ENCODE measurements around the gene TMEM178A.

The TMEM178A gene

DNA sequence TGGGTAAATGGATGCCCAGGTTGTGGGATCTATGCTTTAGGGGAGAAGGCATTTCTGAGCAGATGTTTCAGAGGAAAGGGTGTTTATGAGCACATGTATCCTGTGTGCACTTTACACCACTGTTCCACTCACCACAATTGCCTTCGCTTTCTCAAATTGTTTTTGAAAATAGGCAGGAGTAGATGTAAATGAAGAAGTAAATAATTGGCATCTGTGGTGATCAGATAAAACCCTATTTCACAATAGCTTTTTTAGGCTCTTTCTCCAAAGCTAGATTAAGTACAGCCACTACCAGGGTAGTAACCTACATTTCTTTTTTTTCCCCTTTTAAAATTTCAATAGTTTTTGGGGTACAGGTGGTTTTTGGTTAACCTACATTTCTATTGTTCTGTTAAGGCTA lies 40.6 kb downstream of the TMEM178A start:
- H3K4me1 ChIP-seq (ENCODE audit: control insufficient read depth in 1 of 2, insufficient read depth in 2 of 2, low read length in 2 of 2), result no peaks in the 10 kb centered on the region
- H3K4me3 ChIP-seq (ENCODE audit: low read depth in 1 of 2, low read length in 2 of 2), result no peak overlapping the region
- no peaks in the 10 kb centered on the region for H3K27me3 ChIP-seq (ENCODE audit: control insufficient read depth in 1 of 2, insufficient read depth in 2 of 2, low read length in 2 of 2)
- no peak overlapping the region for H3K9ac ChIP-seq (ENCODE audit: low read depth in 1 of 2, low read length in 2 of 2)
- H3K27ac ChIP-seq (ENCODE audit: low read depth, low read length), result no peak overlapping the region
- H3K9me3 ChIP-seq (ENCODE audit: control insufficient read depth in 1 of 2, low read length in 2 of 2), result no peaks in the 10 kb centered on the region
- no peaks in the 10 kb centered on the region for H3K36me3 ChIP-seq (ENCODE audit: control insufficient read depth in 1 of 2, insufficient read depth in 2 of 2, low read length in 2 of 2)

DNA sequence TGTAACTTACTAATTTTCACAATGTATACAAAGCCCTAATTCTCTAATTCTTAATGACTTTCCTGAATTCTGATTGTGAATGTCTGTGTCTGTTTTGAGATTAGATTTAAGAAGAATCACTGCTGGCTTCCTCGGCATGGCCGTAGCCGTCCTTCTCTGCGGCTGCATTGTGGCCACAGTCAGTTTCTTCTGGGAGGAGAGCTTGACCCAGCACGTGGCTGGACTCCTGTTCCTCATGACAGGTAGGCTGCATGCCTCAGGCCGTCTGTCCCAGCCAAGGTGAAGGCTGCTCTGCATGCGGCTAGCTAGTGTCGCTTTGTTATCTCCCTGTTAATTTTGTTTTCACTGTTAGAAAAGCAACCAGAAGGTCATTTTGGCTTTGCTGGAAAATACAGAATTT lies 41.2 kb downstream of the TMEM178A start:
- H3K4me3 ChIP-seq (ENCODE audit: low read depth in 1 of 2, low read length in 2 of 2), result no peak overlapping the region
- no peaks in the 10 kb centered on the region for H3K4me1 ChIP-seq (ENCODE audit: control insufficient read depth in 1 of 2, insufficient read depth in 2 of 2, low read length in 2 of 2)
- H3K9me3 ChIP-seq (ENCODE audit: control insufficient read depth in 1 of 2, low read length in 2 of 2), result no peaks in the 10 kb centered on the region
- H3K36me3 ChIP-seq (ENCODE audit: control insufficient read depth in 1 of 2, insufficient read depth in 2 of 2, low read length in 2 of 2), result no peaks in the 10 kb centered on the region
- H3K9ac ChIP-seq (ENCODE audit: low read depth in 1 of 2, low read length in 2 of 2), result no peak overlapping the region
- H3K27ac ChIP-seq (ENCODE audit: low read depth, low read length), result no peak overlapping the region
- no peaks in the 10 kb centered on the region for H3K27me3 ChIP-seq (ENCODE audit: control insufficient read depth in 1 of 2, insufficient read depth in 2 of 2, low read length in 2 of 2)

DNA sequence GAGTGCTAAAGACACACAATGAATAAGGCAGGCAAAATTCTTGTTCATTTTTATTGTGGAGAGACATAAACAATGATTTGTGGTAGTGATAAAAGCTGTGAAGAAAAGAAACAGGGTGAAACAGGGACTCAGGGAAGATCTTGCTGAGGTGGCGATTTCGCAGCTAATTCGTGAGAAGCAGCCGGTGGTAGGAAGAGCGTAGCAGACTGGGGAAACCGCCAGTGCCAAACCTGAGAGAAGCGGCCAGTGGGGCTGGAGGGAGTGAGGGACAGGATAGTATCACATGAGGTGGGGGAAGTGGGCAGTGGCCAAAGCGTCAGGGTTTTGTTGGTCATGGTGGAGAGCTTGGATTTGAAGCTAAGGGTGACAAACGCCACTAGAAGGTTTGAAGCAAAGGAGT lies 42.3 kb downstream of the TMEM178A start:
- no peak overlapping the region for H3K4me3 ChIP-seq (ENCODE audit: low read depth in 1 of 2, low read length in 2 of 2)
- H3K9me3 ChIP-seq (ENCODE audit: control insufficient read depth in 1 of 2, low read length in 2 of 2), result no peaks in the 10 kb centered on the region
- H3K27ac ChIP-seq (ENCODE audit: low read depth, low read length), result no peak overlapping the region
- no peaks in the 10 kb centered on the region for H3K36me3 ChIP-seq (ENCODE audit: control insufficient read depth in 1 of 2, insufficient read depth in 2 of 2, low read length in 2 of 2)
- no peaks in the 10 kb centered on the region for H3K27me3 ChIP-seq (ENCODE audit: control insufficient read depth in 1 of 2, insufficient read depth in 2 of 2, low read length in 2 of 2)
- no peak overlapping the region for H3K9ac ChIP-seq (ENCODE audit: low read depth in 1 of 2, low read length in 2 of 2)
- no peaks in the 10 kb centered on the region for H3K4me1 ChIP-seq (ENCODE audit: control insufficient read depth in 1 of 2, insufficient read depth in 2 of 2, low read length in 2 of 2)

DNA sequence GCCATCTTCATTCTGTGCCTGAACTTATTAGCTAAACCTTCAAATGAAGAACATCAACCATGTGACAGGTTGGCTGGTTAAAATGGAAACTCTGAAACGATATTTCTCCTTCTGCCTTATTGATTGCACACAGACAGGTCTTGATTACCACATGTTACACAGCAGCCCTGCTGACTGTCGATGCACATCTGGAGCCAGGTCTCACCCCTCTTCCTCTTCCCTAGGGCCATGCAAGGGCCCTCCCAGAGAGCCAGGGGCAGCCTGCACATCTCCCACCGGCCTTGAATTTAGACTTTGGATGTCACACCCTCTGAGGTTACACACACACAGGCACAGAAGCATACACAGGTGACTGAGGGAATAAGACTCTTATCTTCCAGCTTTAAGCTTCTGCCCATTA lies 45.1 kb downstream of the TMEM178A start:
- Histone ChIP-seq H3K27ac (ENCODE audit: low read depth, low read length) (no peak overlapping the region), H3K27me3 (ENCODE audit: control insufficient read depth in 1 of 2, insufficient read depth in 2 of 2, low read length in 2 of 2) (no peaks in the 10 kb centered on the region), H3K9me3 (ENCODE audit: control insufficient read depth in 1 of 2, low read length in 2 of 2) (no peaks in the 10 kb centered on the region), H3K4me3 (ENCODE audit: low read depth in 1 of 2, low read length in 2 of 2) (no peak overlapping the region), H3K36me3 (ENCODE audit: control insufficient read depth in 1 of 2, insufficient read depth in 2 of 2, low read length in 2 of 2) (no peaks in the 10 kb centered on the region), H3K9ac (ENCODE audit: low read depth in 1 of 2, low read length in 2 of 2) (no peak overlapping the region), H3K4me1 (ENCODE audit: control insufficient read depth in 1 of 2, insufficient read depth in 2 of 2, low read length in 2 of 2) (no peaks in the 10 kb centered on the region)

DNA sequence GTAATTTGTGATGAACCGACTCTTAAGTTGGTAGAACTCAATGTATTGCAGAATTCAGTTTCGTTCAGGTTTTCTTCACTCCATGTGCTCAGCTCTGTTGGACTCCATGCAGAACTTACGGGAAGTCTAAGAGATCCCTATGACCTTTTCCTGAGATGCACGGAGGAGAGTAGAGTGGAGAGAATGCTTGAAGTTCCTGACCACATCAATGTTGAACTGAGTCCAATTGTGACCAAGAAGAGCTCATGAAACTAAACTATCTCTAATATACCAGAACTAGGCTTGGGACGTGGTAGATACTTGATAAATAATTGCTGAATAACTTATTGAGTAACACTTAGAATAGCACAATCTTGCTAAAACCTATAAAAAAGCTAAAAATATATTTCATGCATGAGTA lies 47.2 kb downstream of the TMEM178A start:
- Histone ChIP-seq H3K9me3 (ENCODE audit: control insufficient read depth in 1 of 2, low read length in 2 of 2) (no peaks in the 10 kb centered on the region), H3K4me3 (ENCODE audit: low read depth in 1 of 2, low read length in 2 of 2) (no peak overlapping the region), H3K27me3 (ENCODE audit: control insufficient read depth in 1 of 2, insufficient read depth in 2 of 2, low read length in 2 of 2) (no peaks in the 10 kb centered on the region), H3K36me3 (ENCODE audit: control insufficient read depth in 1 of 2, insufficient read depth in 2 of 2, low read length in 2 of 2) (no peaks in the 10 kb centered on the region), H3K4me1 (ENCODE audit: control insufficient read depth in 1 of 2, insufficient read depth in 2 of 2, low read length in 2 of 2) (no peaks in the 10 kb centered on the region), H3K9ac (ENCODE audit: low read depth in 1 of 2, low read length in 2 of 2) (no peak overlapping the region), H3K27ac (ENCODE audit: low read depth, low read length) (no peak overlapping the region)

DNA sequence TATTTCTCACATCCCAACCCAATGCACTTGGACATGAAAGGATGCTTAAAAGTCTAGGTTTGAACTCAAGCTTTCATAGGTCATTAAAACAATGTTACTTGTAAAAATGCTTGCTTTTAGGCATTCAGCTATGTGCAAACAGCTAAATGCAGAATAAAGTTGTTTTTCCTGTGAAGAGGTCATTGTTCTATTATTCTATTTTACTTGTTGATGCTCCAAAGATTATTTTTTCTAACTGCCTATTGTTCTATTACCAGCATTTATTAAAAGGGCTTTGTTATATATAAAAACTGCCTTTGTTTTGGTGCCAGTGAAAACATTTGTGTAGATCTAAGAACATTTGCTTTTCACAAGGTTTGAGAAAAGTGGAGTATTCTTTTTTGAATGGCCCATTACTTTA lies 49.4 kb downstream of the TMEM178A start:
- Histone ChIP-seq H3K27ac (ENCODE audit: low read depth, low read length) (no peak overlapping the region), H3K9me3 (ENCODE audit: control insufficient read depth in 1 of 2, low read length in 2 of 2) (no peaks in the 10 kb centered on the region), H3K4me3 (ENCODE audit: low read depth in 1 of 2, low read length in 2 of 2) (no peak overlapping the region), H3K36me3 (ENCODE audit: control insufficient read depth in 1 of 2, insufficient read depth in 2 of 2, low read length in 2 of 2) (no peaks in the 10 kb centered on the region), H3K9ac (ENCODE audit: low read depth in 1 of 2, low read length in 2 of 2) (no peak overlapping the region), H3K4me1 (ENCODE audit: control insufficient read depth in 1 of 2, insufficient read depth in 2 of 2, low read length in 2 of 2) (no peaks in the 10 kb centered on the region), H3K27me3 (ENCODE audit: control insufficient read depth in 1 of 2, insufficient read depth in 2 of 2, low read length in 2 of 2) (no peaks in the 10 kb centered on the region)

DNA sequence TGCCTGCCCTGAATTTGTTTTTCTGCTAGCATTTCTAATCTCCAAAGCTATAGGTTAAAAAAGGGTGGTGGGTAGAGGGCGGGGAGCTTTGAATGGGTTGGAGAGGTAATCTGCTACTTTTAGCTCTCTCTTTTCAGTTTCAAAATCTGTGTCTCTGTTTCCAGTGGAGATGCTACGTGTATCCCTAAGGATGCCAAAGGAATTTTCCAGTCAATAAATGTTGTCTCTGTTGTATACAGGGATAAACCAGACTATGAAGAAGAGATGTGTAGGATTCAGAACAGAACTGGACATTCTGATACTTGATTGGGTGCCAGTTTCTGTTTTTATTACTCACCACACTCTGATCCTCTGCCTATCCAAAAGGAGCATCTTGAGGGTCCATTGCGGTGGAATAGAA lies 50.1 kb downstream of the TMEM178A start:
- H3K27ac ChIP-seq (ENCODE audit: low read depth, low read length), result no peak overlapping the region
- H3K4me3 ChIP-seq (ENCODE audit: low read depth in 1 of 2, low read length in 2 of 2), result no peak overlapping the region
- H3K9me3 ChIP-seq (ENCODE audit: control insufficient read depth in 1 of 2, low read length in 2 of 2), result no peaks in the 10 kb centered on the region
- no peak overlapping the region for H3K9ac ChIP-seq (ENCODE audit: low read depth in 1 of 2, low read length in 2 of 2)
- no peaks in the 10 kb centered on the region for H3K27me3 ChIP-seq (ENCODE audit: control insufficient read depth in 1 of 2, insufficient read depth in 2 of 2, low read length in 2 of 2)
- H3K36me3 ChIP-seq (ENCODE audit: control insufficient read depth in 1 of 2, insufficient read depth in 2 of 2, low read length in 2 of 2), result no peaks in the 10 kb centered on the region
- H3K4me1 ChIP-seq (ENCODE audit: control insufficient read depth in 1 of 2, insufficient read depth in 2 of 2, low read length in 2 of 2), result no peaks in the 10 kb centered on the region

DNA sequence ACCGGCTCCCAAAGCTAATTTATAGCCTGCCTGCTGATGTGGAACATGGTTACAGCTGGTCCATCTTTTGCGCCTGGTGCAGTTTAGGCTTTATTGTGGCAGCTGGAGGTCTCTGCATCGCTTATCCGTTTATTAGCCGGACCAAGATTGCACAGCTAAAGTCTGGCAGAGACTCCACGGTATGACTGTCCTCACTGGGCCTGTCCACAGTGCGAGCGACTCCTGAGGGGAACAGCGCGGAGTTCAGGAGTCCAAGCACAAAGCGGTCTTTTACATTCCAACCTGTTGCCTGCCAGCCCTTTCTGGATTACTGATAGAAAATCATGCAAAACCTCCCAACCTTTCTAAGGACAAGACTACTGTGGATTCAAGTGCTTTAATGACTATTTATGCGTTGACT lies 51.4 kb downstream of the TMEM178A start:
- no peaks in the 10 kb centered on the region for H3K4me1 ChIP-seq (ENCODE audit: control insufficient read depth in 1 of 2, insufficient read depth in 2 of 2, low read length in 2 of 2)
- no peak overlapping the region for H3K4me3 ChIP-seq (ENCODE audit: low read depth in 1 of 2, low read length in 2 of 2)
- H3K36me3 ChIP-seq (ENCODE audit: control insufficient read depth in 1 of 2, insufficient read depth in 2 of 2, low read length in 2 of 2), result no peaks in the 10 kb centered on the region
- H3K27me3 ChIP-seq (ENCODE audit: control insufficient read depth in 1 of 2, insufficient read depth in 2 of 2, low read length in 2 of 2), result no peaks in the 10 kb centered on the region
- no peak overlapping the region for H3K9ac ChIP-seq (ENCODE audit: low read depth in 1 of 2, low read length in 2 of 2)
- H3K27ac ChIP-seq (ENCODE audit: low read depth, low read length), result no peak overlapping the region
- no peaks in the 10 kb centered on the region for H3K9me3 ChIP-seq (ENCODE audit: control insufficient read depth in 1 of 2, low read length in 2 of 2)

DNA sequence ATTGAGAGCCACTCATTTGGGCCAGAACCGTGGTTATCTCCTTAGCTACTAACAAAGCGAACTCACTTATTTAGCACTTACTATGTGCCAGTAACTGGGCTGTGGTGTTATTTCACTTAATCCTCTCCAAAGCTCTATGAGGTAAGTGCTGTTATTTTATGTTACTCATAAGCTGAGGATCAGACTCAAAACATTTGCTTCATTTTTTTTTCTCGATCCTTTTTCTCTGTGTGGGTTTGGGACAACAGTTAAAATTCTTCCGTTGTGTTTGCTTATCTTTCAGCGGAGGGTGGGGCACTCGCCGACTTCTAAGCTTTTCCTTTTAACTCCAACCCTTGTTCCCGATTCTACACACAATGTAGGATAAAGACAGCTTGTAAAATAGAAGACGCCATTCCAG lies 52.8 kb downstream of the TMEM178A start:
- no peaks in the 10 kb centered on the region for H3K9me3 ChIP-seq (ENCODE audit: control insufficient read depth in 1 of 2, low read length in 2 of 2)
- H3K36me3 ChIP-seq (ENCODE audit: control insufficient read depth in 1 of 2, insufficient read depth in 2 of 2, low read length in 2 of 2), result no peaks in the 10 kb centered on the region
- no peaks in the 10 kb centered on the region for H3K27me3 ChIP-seq (ENCODE audit: control insufficient read depth in 1 of 2, insufficient read depth in 2 of 2, low read length in 2 of 2)
- no peak overlapping the region for H3K27ac ChIP-seq (ENCODE audit: low read depth, low read length)
- no peak overlapping the region for H3K9ac ChIP-seq (ENCODE audit: low read depth in 1 of 2, low read length in 2 of 2)
- no peak overlapping the region for H3K4me3 ChIP-seq (ENCODE audit: low read depth in 1 of 2, low read length in 2 of 2)
- H3K4me1 ChIP-seq (ENCODE audit: control insufficient read depth in 1 of 2, insufficient read depth in 2 of 2, low read length in 2 of 2), result no peaks in the 10 kb centered on the region

DNA sequence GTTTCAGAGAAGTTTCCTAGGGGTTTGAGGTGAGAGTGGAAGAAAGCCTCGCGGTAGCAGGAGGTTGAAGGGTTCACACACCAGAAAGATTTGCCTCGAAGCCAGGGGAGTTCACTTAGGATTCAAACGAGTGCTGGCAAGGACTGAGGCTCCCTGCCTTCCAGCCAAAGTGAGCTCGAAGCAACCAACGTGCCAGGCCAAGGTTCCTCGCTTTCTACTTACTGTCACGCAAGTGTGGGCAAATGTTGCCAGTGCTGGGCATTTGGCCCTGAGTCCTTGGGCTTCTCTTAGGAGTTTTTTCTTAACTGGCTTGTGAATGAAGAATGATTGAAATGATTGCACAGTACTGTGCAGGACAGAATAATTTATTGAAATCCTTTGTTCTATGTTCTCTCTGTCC lies 53.6 kb downstream of the TMEM178A start:
- no peaks in the 10 kb centered on the region for H3K27me3 ChIP-seq (ENCODE audit: control insufficient read depth in 1 of 2, insufficient read depth in 2 of 2, low read length in 2 of 2)

DNA sequence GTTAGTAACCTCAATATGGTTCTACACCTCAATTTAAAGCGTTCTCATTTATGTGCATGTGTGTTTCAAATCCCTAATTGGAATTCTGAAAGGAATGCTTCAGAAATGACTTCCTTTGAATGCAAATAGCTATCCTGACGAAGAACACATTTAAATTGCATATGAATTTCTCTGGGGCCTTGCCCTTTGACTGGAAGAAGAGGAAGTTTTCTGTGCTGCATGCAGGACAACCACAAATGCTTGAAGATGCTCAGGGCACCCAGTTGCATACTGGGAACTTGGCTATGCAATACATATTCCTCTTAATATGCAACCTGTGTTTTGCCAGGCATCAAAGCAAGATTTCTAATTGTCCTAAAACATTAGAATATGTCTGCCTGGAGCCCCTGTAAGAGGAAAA lies 55.3 kb downstream of the TMEM178A start:
- Histone ChIP-seq H3K4me3 (ENCODE audit: low read depth in 1 of 2, low read length in 2 of 2) (no peak overlapping the region), H3K9me3 (ENCODE audit: control insufficient read depth in 1 of 2, low read length in 2 of 2) (no peaks in the 10 kb centered on the region), H3K36me3 (ENCODE audit: control insufficient read depth in 1 of 2, insufficient read depth in 2 of 2, low read length in 2 of 2) (no peaks in the 10 kb centered on the region), H3K4me1 (ENCODE audit: control insufficient read depth in 1 of 2, insufficient read depth in 2 of 2, low read length in 2 of 2) (no peaks in the 10 kb centered on the region), H3K27me3 (ENCODE audit: control insufficient read depth in 1 of 2, insufficient read depth in 2 of 2, low read length in 2 of 2) (no peaks in the 10 kb centered on the region), H3K27ac (ENCODE audit: low read depth, low read length) (no peak overlapping the region), H3K9ac (ENCODE audit: low read depth in 1 of 2, low read length in 2 of 2) (no peak overlapping the region)

More for the DNA sequence above, 53.6 kb downstream of the TMEM178A start:
- Histone ChIP-seq H3K4me1 (ENCODE audit: control insufficient read depth in 1 of 2, insufficient read depth in 2 of 2, low read length in 2 of 2) (no peaks in the 10 kb centered on the region), H3K36me3 (ENCODE audit: control insufficient read depth in 1 of 2, insufficient read depth in 2 of 2, low read length in 2 of 2) (no peaks in the 10 kb centered on the region), H3K27ac (ENCODE audit: low read depth, low read length) (no peak overlapping the region), H3K9me3 (ENCODE audit: control insufficient read depth in 1 of 2, low read length in 2 of 2) (no peaks in the 10 kb centered on the region), H3K4me3 (ENCODE audit: low read depth in 1 of 2, low read length in 2 of 2) (no peak overlapping the region), H3K9ac (ENCODE audit: low read depth in 1 of 2, low read length in 2 of 2) (no peak overlapping the region)

All from duodenal mucosa (tissue), 2 donors.